GM12801 (cell line): ENCODE data around the gene ADSS1.

ENCODE experiments used
- CTCF ChIP-seq: IDR thresholded peaks from one replicate; pipeline ENCODE4 v1.5.1; 2011; ENCODE audit warnings: control low read depth; ENCODE audit not compliant: insufficient read length; ENCODE audit errors: extremely low read depth

ADSS1 gene

GRCh38 chr14:104749111-104749649, 25.2 kb downstream of the ADSS1 start:
- TF ChIP-seq CTCF, result no peak

GRCh38 chr14:104750056-104750752, 26.2 kb downstream of the ADSS1 start:
- TF ChIP-seq CTCF, result no peak

- no peak for TF ChIP-seq CTCF
These were observed 27.8 kb downstream of the ADSS1 start for GRCh38 chr14:104751539-104752422.

GRCh38 chr14:104752423-104752734, 28.4 kb downstream of the ADSS1 start:
- TF ChIP-seq CTCF, result no peak

GRCh38 chr14:104752735-104753527, 28.9 kb downstream of the ADSS1 start, which contains the start of gene SIVA1:
SIVA1 (plus strand) TSS chr14:104753147; CDS start chr14:104753202, 55 bp downstream.
- no peak for TF ChIP-seq CTCF

- no peak for TF ChIP-seq CTCF
These were observed 29.6 kb downstream of the ADSS1 start for GRCh38 chr14:104753528-104754212.
